GM12892 (cell line): ENCODE results near the gene TRANK1.

Experiments
- POLR2A ChIP-seq: IDR thresholded peaks from 2 replicates; pipeline ENCODE4 v1.6.1; 2011; ENCODE audit warnings: low read depth, low read length, control low read depth
- POLR2AphosphoS5 ChIP-seq: IDR thresholded peaks from 2 replicates; pipeline ENCODE4 v1.6.1; 2011; ENCODE audit warnings: low read depth, low read length, control low read depth

GRCh38 chr3:36894914-36895313 lies 49.9 kb downstream of the TRANK1 start:
- TF ChIP-seq POLR2AphosphoS5 (no peak), POLR2A (no peak)
